GM23338 (cell line): ENCODE data around the gene RTF1. TPM values are rescaled to one million over a fixed set of nuclear protein-coding genes. Genes with fewer than 3 reads are reported as not detected.

Experiments
- ATAC-seq: fragments of 200-7000 bp; cut with Tn5 transposase; 3 replicates; pipeline ENCODE4 v1.9.1; 2020
- DNase-seq: peaks from one replicate; pipeline ENCODE4 v3.0.0-alpha.2; 2015; ENCODE audit warnings: low spot score
- H2AFZ ChIP-seq: fragments of 200-600 bp; sonication (generic); 2 replicates; pipeline ENCODE4 v1.8.0; 2016; ENCODE audit warnings: antibody characterized with exemption, mild to moderate bottlenecking, moderate library complexity
- H3F3A ChIP-seq: fragments of 200-600 bp; sonication (generic); replicated peaks from 2 replicates; pipeline ENCODE4 v1.8.0; 2017; ENCODE audit warnings: antibody characterized with exemption, mixed run types, low read depth
- H3K27ac ChIP-seq: fragments of 200-600 bp; sonication (generic); 2 replicates; pipeline ENCODE4 v1.6.1; 2016; ENCODE audit warnings: low read depth
- H3K27me3 ChIP-seq: fragments of 200-600 bp; sonication (generic); 2 replicates; pipeline ENCODE4 v1.8.0; 2016; ENCODE audit warnings: mild to moderate bottlenecking, mixed run types, moderate library complexity; ENCODE audit not compliant: insufficient read depth
- H3K36me3 ChIP-seq: fragments of 200-600 bp; sonication (generic); 2 replicates; pipeline ENCODE4 v1.8.0; 2016; ENCODE audit warnings: mild to moderate bottlenecking; ENCODE audit not compliant: insufficient read depth
- H3K4me1 ChIP-seq: fragments of 200-600 bp; sonication (generic); 2 replicates; pipeline ENCODE4 v1.8.0; 2016; ENCODE audit warnings: mild to moderate bottlenecking, moderate library complexity; ENCODE audit not compliant: insufficient read depth
- H3K4me2 ChIP-seq: fragments of 200-600 bp; sonication (generic); 2 replicates; pipeline ENCODE4 v1.7.1; 2017; ENCODE audit warnings: mixed run types
- H3K4me3 ChIP-seq: fragments of 200-600 bp; sonication (generic); 2 replicates; pipeline ENCODE4 v1.6.1; 2016; ENCODE audit warnings: mixed run types
- H3K79me2 ChIP-seq: fragments of 200-600 bp; sonication (generic); replicated peaks from 2 replicates; pipeline ENCODE4 v1.8.0; 2017; ENCODE audit warnings: mild to moderate bottlenecking; ENCODE audit not compliant: insufficient read depth
- H3K9me2 ChIP-seq: fragments of 200-600 bp; sonication (generic); 2 replicates; pipeline ENCODE4 v1.8.0; 2017; ENCODE audit not compliant: insufficient read depth
- H4K20me1 ChIP-seq: fragments of 200-600 bp; sonication (generic); replicated peaks from 2 replicates; pipeline ENCODE4 v1.8.0; 2017; ENCODE audit warnings: mild to moderate bottlenecking; ENCODE audit not compliant: insufficient read depth
- H3K27ac Mint-ChIP-seq: 2 replicates; pipeline ENCODE4 v1.8.0; 2020; ENCODE audit warnings: inconsistent platforms, mild to moderate bottlenecking, moderate library complexity, mixed read lengths
- H3K27me3 Mint-ChIP-seq: 3 replicates; pipeline ENCODE4 v1.8.0; 2022; ENCODE audit warnings: low read depth, mild to moderate bottlenecking, moderate library complexity, mixed read lengths, inconsistent platforms; ENCODE audit not compliant: insufficient read depth, poor library complexity
- H3K36me3 Mint-ChIP-seq: 3 replicates; pipeline ENCODE4 v1.8.0; 2021; ENCODE audit warnings: low read depth, mild to moderate bottlenecking, inconsistent platforms, moderate library complexity, mixed read lengths
- H3K4me1 Mint-ChIP-seq: 3 replicates; pipeline ENCODE4 v1.8.0; 2020; ENCODE audit warnings: mild to moderate bottlenecking, inconsistent platforms, mixed read lengths
- H3K4me3 Mint-ChIP-seq: 3 replicates; pipeline ENCODE4 v1.8.0; 2021; ENCODE audit warnings: moderate library complexity, mild to moderate bottlenecking, inconsistent platforms, mixed read lengths
- H3K9me3 Mint-ChIP-seq: 3 replicates; pipeline ENCODE4 v1.8.0; 2020; ENCODE audit warnings: moderate library complexity, mild to moderate bottlenecking, inconsistent platforms, mixed read lengths
- CTCF ChIP-seq, 2 experiments: fragments of 200-600 bp in 1 of 2; sonication (generic) in 1 of 2; conservative IDR thresholded peaks; 2 replicates each; pipeline versions ENCODE4 v1.5.1 to v1.6.1; 2016 to 2017; ENCODE audit warnings: antibody characterized with exemption in 2 of 2, low read depth in 2 of 2, mild to moderate bottlenecking in 2 of 2, moderate library complexity in 1 of 2
- EZH2 ChIP-seq: fragments of 200-600 bp; sonication (generic); IDR thresholded peaks from one replicate; pipeline ENCODE4 v1.8.0; 2017; ENCODE audit warnings: antibody characterized with exemption, mild to moderate bottlenecking, low read depth; ENCODE audit not compliant: unreplicated experiment
- POLR2AphosphoS5 ChIP-seq: IDR thresholded peaks from 2 replicates; pipeline ENCODE4 v1.6.1; 2016; ENCODE audit warnings: antibody characterized with exemption, low read depth
- ZNF462 ChIP-seq: fragments of 250-450 bp; sonication (Bioruptor Pico); IDR thresholded peaks from 2 replicates; pipeline ENCODE4 v1.5.0; 2020; ENCODE audit warnings: mild to moderate bottlenecking, moderate library complexity
- polyA plus RNA-seq: library from polyadenylated mRNA; unstranded; fragments of >200 nt; fragmentation: Nextera tagmentation; extraction: Ambion mirVana; gene quantifications from 2 replicates; pipeline ENCODE4 v1.2.1, GENCODE V29; 2016
- total RNA-seq: library from RNA; depleted of rRNA; stranded (reverse); fragments of >200 nt; shearing (Covaris generic); gene quantifications from 2 replicates; pipeline ENCODE4 v1.2.3, GENCODE V29; 2014

The RTF1 gene
- total and polyA plus RNA-seq, 2 experiments from 2014 or later: 38.1 to 298 TPM

GRCh38 chr15:41499109-41499851 is 82.4 kb downstream of the RTF1 start:
- Histone ChIP-seq H3K4me3 (no peak overlapping the region), H3K27ac (no peak overlapping the region), H4K20me1 (peaks cover 12% of the 10 kb centered on the region), H2AFZ (no peak overlapping the region), H3K4me1 (peaks cover 21% of the 10 kb centered on the region), H3K27me3 (peaks cover 100% of the 10 kb centered on the region), H3K9me2 (no peaks in the 10 kb centered on the region), H3K36me3 (no peaks in the 10 kb centered on the region), H3K79me2 (no peaks in the 10 kb centered on the region), H3K4me2 (no peak overlapping the region), H3F3A (peaks cover 20% of the 10 kb centered on the region; the same call in 1 of the 2 replicates)
- H3K4me3 Mint-ChIP-seq: no peak overlapping the region
- H3K36me3 Mint-ChIP-seq: no peaks in the 10 kb centered on the region
- no peak overlapping the region for H3K27ac Mint-ChIP-seq
- H3K4me1 Mint-ChIP-seq: peaks cover 20% of the 10 kb centered on the region
- no peak for ATAC-seq
- H3K9me3 Mint-ChIP-seq: no peaks in the 10 kb centered on the region; the same call in 2 of the 3 replicates
- TF ChIP-seq EZH2 (peak; percentile 11), POLR2AphosphoS5 (no peak), ZNF462 (CRISPR knock-in tag) (no peak), CTCF (conservative IDR thresholded peaks at IDR 0.05; ENCODE audit: low read depth in 2 of 2) (no peak)
- H3K27me3 Mint-ChIP-seq: peaks cover 99% of the 10 kb centered on the region
- DNase-seq: no peak
